Endothelial cell of umbilical vein (primary cell): ENCODE data around the gene ANKS1A. TPM values are rescaled to one million over a fixed set of nuclear protein-coding genes. Genes with fewer than 3 reads are reported as not detected.

Experiments
- BruUV-seq: library from RNA; stranded (reverse); fragments of 400-500 nt; replicated peaks from 2 replicates; lab custom pipeline; 2021; lab: Mats Ljungman, UMichigan
- CTCF ChIA-PET: fragments of 300-600, 350-600 bp; sonication (Branson Sonifier 250); formaldehyde crosslinking; loops from one replicate; lab custom pipeline; 2021; ENCODE audit warnings: antibody characterized with exemption, inconsistent platforms; lab: Charles Lee
- POLR2A ChIA-PET: fragments of 300-600, 350-600 bp; sonication (Branson Sonifier 250); formaldehyde crosslinking; loops from one replicate; lab custom pipeline; 2021; ENCODE audit warnings: antibody characterized with exemption, inconsistent platforms; lab: Charles Lee
- DNase-seq: peaks from one replicate; pipeline ENCODE4 v3.0.0-alpha.2; 2011; ENCODE audit warnings: low read depth, low spot score
- FAIRE-seq: peaks from 2 replicates; lab custom pipeline; 2011; peaks lifted over from hg19 to GRCh38; lab: Jason Lieb, UNC
- H2AFZ ChIP-seq: 2 replicates; pipeline ENCODE4 v1.6.0; 2012; ENCODE audit warnings: low read depth, low read length, control low read depth, inconsistent platforms
- H3K27ac ChIP-seq: 2 replicates; pipeline ENCODE4 v1.5.1; 2011; ENCODE audit warnings: low read depth, mild to moderate bottlenecking, control low read depth, low read length, moderate library complexity; ENCODE audit not compliant: insufficient read depth
- H3K27me3 ChIP-seq, 2 experiments: 2 replicates each; pipeline versions ENCODE4 v1.6.0 to v1.6.1; 2011; ENCODE audit warnings: low read length in 2 of 2, mixed read lengths in 1 of 2; ENCODE audit not compliant: control insufficient read depth in 2 of 2, insufficient read depth in 2 of 2
- H3K36me3 ChIP-seq, 2 experiments: 2 replicates in 1 of 2; 3 replicates in 1 of 2; pipeline ENCODE4 v1.5.1; 2011; ENCODE audit warnings: low read length in 2 of 2, mild to moderate bottlenecking in 1 of 2, moderate library complexity in 1 of 2; ENCODE audit not compliant: control insufficient read depth in 2 of 2, insufficient read depth in 2 of 2; ENCODE audit errors: extremely low read depth in 1 of 2
- H3K4me1 ChIP-seq: 3 replicates; pipeline ENCODE4 v1.5.1; 2011; ENCODE audit warnings: mild to moderate bottlenecking, low read length; ENCODE audit not compliant: control insufficient read depth, insufficient read depth; ENCODE audit errors: extremely low read depth
- H3K4me2 ChIP-seq: 2 replicates; pipeline ENCODE4 v1.6.1; 2011; ENCODE audit warnings: low read length, control low read depth, mixed read lengths; ENCODE audit not compliant: insufficient read depth
- H3K4me3 ChIP-seq, 3 experiments: fragments of 200-600 bp in 1 of 3; sonication (generic), shearing (Covaris generic) in 1 of 3; replicated peaks in 1 of 3; 2 replicates each; pipeline ENCODE4 v1.5.1; 2011 to 2016; ENCODE audit warnings: control low read depth in 3 of 3, low read length in 3 of 3, mild to moderate bottlenecking in 2 of 3, inconsistent platforms in 1 of 3, low read depth in 1 of 3, moderate library complexity in 1 of 3; ENCODE audit not compliant: insufficient read depth in 1 of 3
- H3K79me2 ChIP-seq: 2 replicates; pipeline ENCODE4 v1.6.0; 2012; ENCODE audit warnings: low read length, inconsistent platforms; ENCODE audit not compliant: control insufficient read depth, insufficient read depth
- H3K9ac ChIP-seq: replicated peaks from 2 replicates; pipeline ENCODE3; 2011; ENCODE audit warnings: low read length, control low read depth; ENCODE audit not compliant: insufficient read depth; ENCODE audit errors: extremely low read depth
- H3K9me1 ChIP-seq: replicated peaks from 3 replicates; pipeline ENCODE4 v1.6.0; 2011; ENCODE audit warnings: mild to moderate bottlenecking, low read length; ENCODE audit not compliant: control insufficient read depth, insufficient read depth; ENCODE audit errors: extremely low read depth
- H3K9me3 ChIP-seq: replicated peaks from 2 replicates; pipeline ENCODE4 v1.5.1; 2012; ENCODE audit warnings: low read length, inconsistent platforms; ENCODE audit not compliant: control insufficient read depth, insufficient read depth
- H4K20me1 ChIP-seq: replicated peaks from 2 replicates; pipeline ENCODE3; 2011; ENCODE audit warnings: mild to moderate bottlenecking, low read length; ENCODE audit not compliant: control insufficient read depth, insufficient read depth; ENCODE audit errors: extremely low read depth
- EZH2 ChIP-seq: IDR thresholded peaks from 2 replicates; pipeline ENCODE4 v1.6.1; 2012; ENCODE audit warnings: borderline replicate concordance, low read depth, mild to moderate bottlenecking, moderate library complexity, low read length, inconsistent platforms; ENCODE audit not compliant: severe bottlenecking
- FOS ChIP-seq: IDR thresholded peaks from 2 replicates; pipeline ENCODE4 v1.6.1; 2011; ENCODE audit warnings: mild to moderate bottlenecking, low read length, moderate library complexity, borderline replicate concordance; ENCODE audit not compliant: insufficient read depth
- GATA2 ChIP-seq: IDR thresholded peaks from 2 replicates; pipeline ENCODE4 v1.7.0; 2011; ENCODE audit warnings: low read depth, mild to moderate bottlenecking, moderate library complexity, mixed read lengths, low read length; ENCODE audit not compliant: insufficient read length, insufficient read depth
- JUN ChIP-seq: IDR thresholded peaks from 2 replicates; pipeline ENCODE4 v1.6.1; 2011; ENCODE audit warnings: borderline replicate concordance, low read depth; ENCODE audit not compliant: insufficient read length, insufficient read depth
- MAX ChIP-seq: IDR thresholded peaks from 2 replicates; pipeline ENCODE4 v1.6.1; 2011; ENCODE audit not compliant: insufficient read depth, insufficient read length
- MYC ChIP-seq: IDR thresholded peaks from one replicate; pipeline ENCODE4 v1.6.1; 2011; ENCODE audit warnings: mild to moderate bottlenecking, low read depth, low read length
- POLR2A ChIP-seq: IDR thresholded peaks from 2 replicates; pipeline ENCODE4 v1.6.1; 2012; ENCODE audit warnings: low read depth, mild to moderate bottlenecking, control low read depth, low read length
- POLR2AphosphoS5 ChIP-seq: IDR thresholded peaks from 2 replicates; pipeline ENCODE4 v1.6.1; 2012; ENCODE audit warnings: low read depth, mild to moderate bottlenecking, control low read depth, low read length, moderate library complexity; ENCODE audit not compliant: insufficient read depth
- dilution Hi-C: fragments of 300-500 bp; cut with MboI; formaldehyde crosslinking; loops from one replicate; pipeline ENCODE4 v1.15.0; 2019; ENCODE audit warnings: low sequenced_read_pairs; ENCODE audit not compliant: extremely low pct_ligation_motif_present
- intact Hi-C: fragments of 100-400 bp; cut with micrococcal nuclease; formaldehyde crosslinking; loops from one replicate; pipeline ENCODE4 v1.10.0; 2022
- polyA plus RNA-seq, 4 experiments: library from polyadenylated mRNA; depleted of rRNA in 3 of 4; stranded (reverse) in 3 of 4; unstranded in 1 of 4; fragments of >200 nt; gene quantifications; 2 replicates each; pipeline versions ENCODE4 v1.2.1 to v1.2.3, GENCODE V29; 2011 to 2012; ENCODE audit warnings: missing spikeins in 1 of 4
- total RNA-seq: library from RNA; stranded (reverse); gene quantifications from 2 replicates; pipeline ENCODE4 v1.2.3, GENCODE V29; 2021
- TF ChIP-seq, protein P1 (sequence below), 2 donors: IDR thresholded peaks; 1 replicate in 1 of 2; 2 replicates in 1 of 2; pipeline ENCODE4 v1.5.1; 2011; ENCODE audit warnings: low read length in 2 of 2, mild to moderate bottlenecking in 2 of 2, moderate library complexity in 2 of 2, control low read depth in 1 of 2, inconsistent platforms in 1 of 2, low read depth in 1 of 2; ENCODE audit not compliant: insufficient read depth in 1 of 2; ENCODE audit errors: extremely low read depth in 1 of 2

Gene ANKS1A
- total and polyA plus RNA-seq, 2 donors (not counting 3 experiments of a cell fraction or from before 2014, with no cell fraction given): 8.9 to 26.1 TPM

DNA sequence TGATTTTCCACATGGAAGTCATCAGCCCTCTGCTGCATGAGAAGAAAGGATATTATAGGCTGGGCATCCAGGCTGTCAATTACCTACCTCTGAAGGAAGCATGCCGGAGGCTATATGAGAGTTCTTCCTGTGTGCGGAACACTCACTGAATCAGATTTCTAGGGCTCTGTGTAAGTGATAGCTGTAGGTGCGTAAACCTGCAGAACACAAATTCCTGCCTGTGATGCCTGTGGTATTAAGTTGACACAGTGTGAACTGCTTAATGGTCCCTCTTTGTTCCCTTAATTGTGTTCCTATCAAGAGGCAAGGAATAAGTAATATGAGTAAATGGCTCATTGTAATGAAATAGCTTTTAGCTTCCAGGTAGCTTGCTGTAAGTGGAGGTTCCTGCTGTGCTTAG is 103.3 kb downstream of the ANKS1A start:
- FAIRE-seq (no peak), DNase-seq (no peak)
- TF ChIP-seq POLR2A (no peak), MAX (no peak), EZH2 (no peak), POLR2AphosphoS5 (no peak), JUN (no peak), GATA2 (no peak), FOS (no peak)
- ChIA-PET CTCF (interaction anchor here (1.1 to 3.3 kb wide), 5 partner anchors 22 to 249 kb away, joined by 3 to 21 read pairs (median 4); no protein-coding TSS in a partner anchor), POLR2A (interaction anchor here (0.5 kb wide), 1 partner anchor 245 kb away, joined by 3 read pairs; no protein-coding TSS in a partner anchor)
- Histone ChIP-seq H3K9me1 (no peaks in the 10 kb centered on the region), H2AFZ (no peak overlapping the region), H3K9ac (no peak overlapping the region), H3K4me1 (no peaks in the 10 kb centered on the region), H3K27ac (no peak overlapping the region), H3K79me2 (no peaks in the 10 kb centered on the region), H3K4me2 (no peak overlapping the region), H3K9me3 (no peaks in the 10 kb centered on the region), H3K27me3 (no peaks in the 10 kb centered on the region), H3K4me3 (no peak overlapping the region), H4K20me1 (no peaks in the 10 kb centered on the region), H3K36me3 (peaks cover 0 to 3% of the 10 kb centered on the region in 2 experiments)
- dilution Hi-C loops: no loop called here
- intact Hi-C loops: no loop called here
- no TSS peak for BruUV-seq

DNA sequence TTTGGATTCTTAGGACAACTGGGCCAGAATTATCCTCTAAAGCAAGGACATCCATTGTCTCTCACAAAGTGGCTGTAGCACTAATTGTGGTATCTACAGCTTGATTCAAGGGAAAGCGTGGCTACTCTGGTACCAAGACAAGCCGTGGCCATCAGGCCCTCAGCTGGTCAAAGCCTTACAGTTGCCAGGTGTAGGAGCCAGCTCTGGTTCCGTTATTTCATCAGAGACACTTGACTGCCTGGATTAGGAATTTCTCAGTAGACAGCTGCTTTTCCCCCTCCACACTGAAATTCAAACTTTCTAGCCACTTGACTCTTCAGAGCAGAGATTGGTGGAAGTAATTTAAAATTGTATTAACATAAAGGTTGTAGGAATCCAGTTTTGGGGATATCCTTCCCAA is 104.2 kb downstream of the ANKS1A start:
- Histone ChIP-seq H2AFZ (no peak overlapping the region), H3K4me1 (no peaks in the 10 kb centered on the region), H3K27ac (no peak overlapping the region), H3K4me2 (no peak overlapping the region), H3K9me1 (no peaks in the 10 kb centered on the region), H3K9ac (no peak overlapping the region), H4K20me1 (no peaks in the 10 kb centered on the region), H3K36me3 (peaks cover 0 to 3% of the 10 kb centered on the region in 2 experiments), H3K27me3 (no peaks in the 10 kb centered on the region), H3K79me2 (no peaks in the 10 kb centered on the region), H3K9me3 (no peaks in the 10 kb centered on the region), H3K4me3 (no peak overlapping the region)
- TF ChIP-seq FOS: no peak
- TF ChIP-seq MYC: no peak
- TF ChIP-seq EZH2: no peak
- TF ChIP-seq, protein P1, sequence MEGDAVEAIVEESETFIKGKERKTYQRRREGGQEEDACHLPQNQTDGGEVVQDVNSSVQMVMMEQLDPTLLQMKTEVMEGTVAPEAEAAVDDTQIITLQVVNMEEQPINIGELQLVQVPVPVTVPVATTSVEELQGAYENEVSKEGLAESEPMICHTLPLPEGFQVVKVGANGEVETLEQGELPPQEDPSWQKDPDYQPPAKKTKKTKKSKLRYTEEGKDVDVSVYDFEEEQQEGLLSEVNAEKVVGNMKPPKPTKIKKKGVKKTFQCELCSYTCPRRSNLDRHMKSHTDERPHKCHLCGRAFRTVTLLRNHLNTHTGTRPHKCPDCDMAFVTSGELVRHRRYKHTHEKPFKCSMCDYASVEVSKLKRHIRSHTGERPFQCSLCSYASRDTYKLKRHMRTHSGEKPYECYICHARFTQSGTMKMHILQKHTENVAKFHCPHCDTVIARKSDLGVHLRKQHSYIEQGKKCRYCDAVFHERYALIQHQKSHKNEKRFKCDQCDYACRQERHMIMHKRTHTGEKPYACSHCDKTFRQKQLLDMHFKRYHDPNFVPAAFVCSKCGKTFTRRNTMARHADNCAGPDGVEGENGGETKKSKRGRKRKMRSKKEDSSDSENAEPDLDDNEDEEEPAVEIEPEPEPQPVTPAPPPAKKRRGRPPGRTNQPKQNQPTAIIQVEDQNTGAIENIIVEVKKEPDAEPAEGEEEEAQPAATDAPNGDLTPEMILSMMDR (IDR thresholded peaks at IDR 0.05; ENCODE audit: extremely low read depth in 1 of 2, insufficient read depth in 1 of 2, low read depth in 1 of 2, low read length in 2 of 2): no peak
- TF ChIP-seq GATA2: no peak
- no peak for TF ChIP-seq POLR2A
- TF ChIP-seq POLR2AphosphoS5: no peak
- TF ChIP-seq MAX: no peak
- TF ChIP-seq JUN: no peak
- ChIA-PET CTCF (interaction anchor here (1.1 to 3.3 kb wide), 5 partner anchors 21 to 248 kb away, joined by 3 to 21 read pairs (median 4); no protein-coding TSS in a partner anchor), POLR2A (interaction anchor here (0.5 kb wide), 1 partner anchor 244 kb away, joined by 3 read pairs; no protein-coding TSS in a partner anchor)
- dilution Hi-C loops (no loop called here), intact Hi-C loops (no loop called here)
- no TSS peak for BruUV-seq
- no peak for DNase-seq
- FAIRE-seq: no peak
